Gastrocnemius medialis (tissue), 4 donors: ENCODE results near the gene TLR2. TPM values are rescaled to one million over a fixed set of nuclear protein-coding genes. Genes with fewer than 3 reads are reported as not detected.

Experiments used
- ATAC-seq, 2 donors: fragments of 150-250 bp; one replicate each; pipeline ENCODE4 v1.9.1; 2016
- DNase-seq, 2 donors: peaks; one replicate each; pipeline ENCODE4 v3.0.0-alpha.2; 2019
- H3K27ac ChIP-seq, 4 donors: fragments of 200-600 bp; sonication (generic); 1 replicate in 1 of 4; 2 replicates in 3 of 4; pipeline ENCODE4 v1.5.1; 2016 to 2018; ENCODE audit warnings: mild to moderate bottlenecking in 2 of 4, moderate library complexity in 1 of 4
- H3K27me3 ChIP-seq, 3 donors: fragments of 200-600 bp; sonication (generic) in 2 of 3; 1 replicate in 1 of 3; 2 replicates in 2 of 3; pipeline versions ENCODE4 v1.5.1 to v1.6.0; 2016 to 2019; ENCODE audit warnings: mild to moderate bottlenecking in 1 of 3, moderate library complexity in 1 of 3
- H3K36me3 ChIP-seq, 2 donors: fragments of 200-600 bp; sonication (generic) in 1 of 2; one replicate each; pipeline ENCODE4 v1.5.1; 2017 to 2018
- H3K4me1 ChIP-seq, 2 donors: fragments of 200-600 bp; sonication (generic) in 1 of 2; one replicate each; pipeline ENCODE4 v1.5.1; 2016 to 2017; ENCODE audit warnings: mild to moderate bottlenecking in 2 of 2
- H3K4me3 ChIP-seq, 4 donors: fragments of 200-600 bp; sonication (generic) in 3 of 4; 1 replicate in 1 of 4; 2 replicates in 3 of 4; pipeline ENCODE4 v1.5.1; 2016 to 2019; ENCODE audit warnings: mild to moderate bottlenecking in 2 of 4
- H3K9me3 ChIP-seq, 3 donors: fragments of 200-600 bp; sonication (generic) in 2 of 3; 1 replicate in 1 of 3; 2 replicates in 2 of 3; pipeline ENCODE4 v1.5.1; 2016 to 2019
- POLR2A ChIP-seq, 2 donors: fragments of 450-650 bp; IDR thresholded peaks; one replicate each; pipeline ENCODE4 v1.6.1; 2017; ENCODE audit warnings: antibody characterized with exemption in 2 of 2, mild to moderate bottlenecking in 2 of 2, moderate library complexity in 2 of 2
- in situ Hi-C, 4 donors: fragments of 200-750 bp; cut with MboI; loops; one replicate each; pipeline versions ENCODE4 v1.15.0 to v1.8.0; 2017; ENCODE audit warnings: low sequenced_read_pairs in 4 of 4
- intact Hi-C: fragments of 100-400 bp; cut with DNase I; formaldehyde crosslinking; loops from one replicate; pipeline ENCODE4 v1.15.1; 2023; ENCODE audit warnings: low total_unique reads
- total RNA-seq, 4 donors: library from RNA; depleted of rRNA; stranded (reverse); fragments of >200 nt; gene quantifications; one replicate each; pipeline versions ENCODE4 v1.1.0 to v1.2.3, GENCODE V29; 2016
- TF ChIP-seq, protein P1 (sequence below), 5 experiments: fragments of 450-650 bp in 3 of 5; fragments of 200-600 bp in 2 of 5; sonication (generic) in 2 of 5; IDR thresholded peaks in 4 of 5; conservative IDR thresholded peaks in 1 of 5; 1 replicate in 4 of 5; 2 replicates in 1 of 5; pipeline ENCODE4 v1.5.1; 2016 to 2019; ENCODE audit warnings: antibody characterized with exemption in 5 of 5, mild to moderate bottlenecking in 3 of 5, moderate library complexity in 3 of 5

The TLR2 gene
- total RNA-seq, 4 donors from 2014 or later = 2.7 to 7.5 (median 4.1) TPM

DNA sequence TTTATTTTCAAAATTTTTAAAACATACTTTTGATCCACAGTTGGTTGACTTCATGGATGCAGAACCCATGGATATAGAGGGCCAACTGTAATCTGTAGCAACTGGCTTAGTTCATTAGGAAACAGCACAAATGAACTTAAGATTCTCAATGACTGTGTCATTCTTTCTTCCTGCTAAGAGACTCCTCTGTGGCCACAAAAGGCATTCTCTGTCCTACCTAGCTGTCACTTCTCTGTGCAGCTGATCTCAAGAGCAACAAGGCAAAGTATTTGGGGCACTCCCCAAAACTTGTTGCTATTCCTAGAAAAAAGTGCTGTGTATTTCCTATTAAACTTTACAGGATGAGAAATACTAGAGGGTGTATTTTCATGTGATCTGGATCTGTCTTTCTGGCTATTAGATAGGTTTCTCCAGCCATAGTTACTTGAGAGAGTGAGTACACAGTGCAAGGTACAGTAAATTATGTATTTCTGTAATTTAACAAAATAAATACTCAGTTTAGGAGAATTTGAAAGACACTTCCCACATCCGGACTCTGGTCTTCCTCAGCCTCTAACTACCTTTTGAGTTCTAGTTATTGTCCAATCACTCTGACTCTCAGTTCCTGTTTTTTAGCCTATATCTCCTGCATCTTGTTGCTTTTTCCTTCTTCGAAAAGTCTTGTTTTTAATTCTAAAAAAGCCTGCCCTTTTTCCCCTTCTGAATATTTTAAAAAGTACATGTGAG lies 21.8 kb downstream of the TLR2 start:
- ATAC-seq (no peak), DNase-seq (no peak)
- in situ Hi-C loops (no loop called here), intact Hi-C loops (no loop called here)
- H3K36me3 ChIP-seq = no peaks in the 10 kb centered on the region
- no peak overlapping the region for H3K4me3 ChIP-seq
- TF ChIP-seq, protein P1, sequence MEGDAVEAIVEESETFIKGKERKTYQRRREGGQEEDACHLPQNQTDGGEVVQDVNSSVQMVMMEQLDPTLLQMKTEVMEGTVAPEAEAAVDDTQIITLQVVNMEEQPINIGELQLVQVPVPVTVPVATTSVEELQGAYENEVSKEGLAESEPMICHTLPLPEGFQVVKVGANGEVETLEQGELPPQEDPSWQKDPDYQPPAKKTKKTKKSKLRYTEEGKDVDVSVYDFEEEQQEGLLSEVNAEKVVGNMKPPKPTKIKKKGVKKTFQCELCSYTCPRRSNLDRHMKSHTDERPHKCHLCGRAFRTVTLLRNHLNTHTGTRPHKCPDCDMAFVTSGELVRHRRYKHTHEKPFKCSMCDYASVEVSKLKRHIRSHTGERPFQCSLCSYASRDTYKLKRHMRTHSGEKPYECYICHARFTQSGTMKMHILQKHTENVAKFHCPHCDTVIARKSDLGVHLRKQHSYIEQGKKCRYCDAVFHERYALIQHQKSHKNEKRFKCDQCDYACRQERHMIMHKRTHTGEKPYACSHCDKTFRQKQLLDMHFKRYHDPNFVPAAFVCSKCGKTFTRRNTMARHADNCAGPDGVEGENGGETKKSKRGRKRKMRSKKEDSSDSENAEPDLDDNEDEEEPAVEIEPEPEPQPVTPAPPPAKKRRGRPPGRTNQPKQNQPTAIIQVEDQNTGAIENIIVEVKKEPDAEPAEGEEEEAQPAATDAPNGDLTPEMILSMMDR (IDR thresholded peaks at IDR 0.05 in 4 of 5, conservative IDR thresholded peaks at IDR 0.05 in 1 of 5) = no peak
- no peak for TF ChIP-seq POLR2A (IDR thresholded peaks at IDR 0.05)
- H3K9me3 ChIP-seq = no peaks in the 10 kb centered on the region
- no peaks in the 10 kb centered on the region for H3K4me1 ChIP-seq
- no peaks in the 10 kb centered on the region for H3K27me3 ChIP-seq
- H3K27ac ChIP-seq = no peak overlapping the region

GRCh38 chr4:153706519-153706918 lies 22.4 kb downstream of the TLR2 start:
- Histone ChIP-seq H3K4me3 (no peak overlapping the region), H3K9me3 (no peaks in the 10 kb centered on the region), H3K4me1 (no peaks in the 10 kb centered on the region), H3K27ac (no peak overlapping the region), H3K27me3 (no peaks in the 10 kb centered on the region), H3K36me3 (no peaks in the 10 kb centered on the region)
- ATAC-seq (no peak), DNase-seq (no peak)
- in situ Hi-C loops (no loop called here), intact Hi-C loops (no loop called here)
- TF ChIP-seq, protein P1 (IDR thresholded peaks at IDR 0.05 in 4 of 5, conservative IDR thresholded peaks at IDR 0.05 in 1 of 5) = no peak
- TF ChIP-seq POLR2A (IDR thresholded peaks at IDR 0.05) = no peak

- Histone ChIP-seq H3K27me3 (no peaks in the 10 kb centered on the region), H3K27ac (no peak overlapping the region), H3K9me3 (no peaks in the 10 kb centered on the region), H3K4me3 (no peak overlapping the region), H3K36me3 (no peaks in the 10 kb centered on the region), H3K4me1 (no peaks in the 10 kb centered on the region)
- DNase-seq (no peak), ATAC-seq (no peak)
- in situ Hi-C loops (no loop called here), intact Hi-C loops (no loop called here)
- TF ChIP-seq, protein P1 (IDR thresholded peaks at IDR 0.05 in 4 of 5, conservative IDR thresholded peaks at IDR 0.05 in 1 of 5) = no peak
- no peak for TF ChIP-seq POLR2A (IDR thresholded peaks at IDR 0.05)
Measured at GRCh38 chr4:153710681-153711080, 26.6 kb downstream of the TLR2 start.

GRCh38 chr4:153713866-153714646 lies 30.0 kb downstream of the TLR2 start:
- in situ Hi-C loops (no loop called here), intact Hi-C loops (no loop called here)
- H3K27ac ChIP-seq = no peak overlapping the region
- no peak overlapping the region for H3K4me3 ChIP-seq
- H3K36me3 ChIP-seq = no peaks in the 10 kb centered on the region
- H3K27me3 ChIP-seq = no peaks in the 10 kb centered on the region
- H3K4me1 ChIP-seq = no peaks in the 10 kb centered on the region
- no peak for ATAC-seq
- no peak for DNase-seq
- H3K9me3 ChIP-seq = no peaks in the 10 kb centered on the region
- TF ChIP-seq, protein P1 (IDR thresholded peaks at IDR 0.05 in 4 of 5, conservative IDR thresholded peaks at IDR 0.05 in 1 of 5) = no peak
- no peak for TF ChIP-seq POLR2A (IDR thresholded peaks at IDR 0.05)
